HK-2 (cell line): Measurements from ENCODE around the gene DPYSL3.
A peak's percentile ranks its signal among the peaks of the same experiment; 100 is the strongest.

Source experiments
- DNase-seq: peaks from one replicate; pipeline ENCODE4 v3.0.0-alpha.2; 2018; ENCODE audit not compliant: unreplicated experiment

DPYSL3 gene

GRCh38 chr5:147512659-147513379 lies 3.0 kb upstream of the DPYSL3 start:
- no peak for DNase-seq

GRCh38 chr5:147510885-147511284 lies 1.0 kb upstream of the DPYSL3 start:
- DNase-seq = no peak

DNA sequence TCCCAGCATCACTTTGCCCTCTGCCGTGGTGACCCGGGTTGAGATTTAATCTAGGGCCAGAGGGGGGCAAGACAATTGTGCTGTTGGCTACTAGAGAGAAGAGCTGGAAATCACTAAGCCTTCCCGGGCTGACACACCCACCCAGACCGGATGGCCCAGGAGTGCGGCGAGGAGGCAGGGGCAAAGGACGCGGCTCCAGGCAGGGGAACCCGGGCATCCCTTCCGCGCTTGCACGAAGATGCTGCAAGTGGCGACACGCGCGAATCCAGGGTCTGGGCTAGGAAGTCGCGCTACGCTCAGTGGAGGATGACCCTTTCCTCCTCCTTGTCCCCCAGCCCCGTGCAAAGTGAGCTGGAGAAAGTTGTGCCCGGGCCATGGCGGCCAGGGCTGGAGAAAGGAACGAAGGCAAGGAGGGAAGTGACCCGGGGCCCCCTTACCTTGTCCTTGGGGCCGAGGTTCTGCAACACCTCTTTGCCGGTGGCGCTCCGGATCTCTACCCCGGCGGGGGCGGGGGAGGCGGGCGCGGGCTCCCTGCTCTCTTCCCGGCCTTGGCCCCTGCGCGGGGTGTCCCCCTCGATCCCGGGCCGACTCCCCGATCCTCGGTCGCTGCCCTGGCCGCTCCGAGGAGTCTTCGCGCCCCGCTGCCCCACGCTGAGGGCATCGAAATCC lies 693 bp downstream of the DPYSL3 start:
- DNase-seq = peak; percentile 33

GRCh38 chr5:147508711-147509040 lies 1.2 kb downstream of the DPYSL3 start:
- DNase-seq = no peak

DNA sequence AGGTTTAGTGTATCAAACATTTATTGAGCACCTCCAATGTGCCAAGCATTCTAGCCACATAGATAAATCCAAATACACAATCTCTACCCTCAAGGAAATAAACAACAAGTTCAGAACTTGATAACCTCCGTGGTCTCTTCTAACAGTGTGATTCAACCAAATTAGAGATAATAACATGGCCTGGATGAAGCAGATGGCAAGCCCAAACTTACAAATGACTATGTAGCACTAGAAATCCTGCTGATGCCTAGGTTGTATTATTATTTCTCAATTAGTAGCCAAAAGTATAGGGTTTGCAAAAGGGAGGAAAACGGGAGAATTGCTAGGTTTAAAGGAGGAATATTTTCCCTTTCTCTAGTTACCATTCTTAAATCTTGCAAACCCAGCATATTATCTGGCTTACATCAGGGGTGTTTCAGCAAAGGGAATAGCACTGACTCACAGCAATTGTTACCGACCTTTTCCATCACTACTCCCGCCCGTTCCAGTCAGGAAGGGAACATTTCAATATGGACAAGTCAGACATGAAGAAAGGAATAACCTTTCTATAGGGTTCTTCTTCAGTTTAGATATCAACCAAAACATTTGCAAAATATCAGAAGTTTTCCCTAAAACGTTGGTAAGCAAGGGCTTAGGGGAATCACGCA lies 2.3 kb downstream of the DPYSL3 start:
- no peak for DNase-seq

- no peak for DNase-seq
These were observed 5.3 kb downstream of the DPYSL3 start for GRCh38 chr5:147504535-147504934.

GRCh38 chr5:147504011-147504410 lies 5.9 kb downstream of the DPYSL3 start:
- no peak for DNase-seq

DNA sequence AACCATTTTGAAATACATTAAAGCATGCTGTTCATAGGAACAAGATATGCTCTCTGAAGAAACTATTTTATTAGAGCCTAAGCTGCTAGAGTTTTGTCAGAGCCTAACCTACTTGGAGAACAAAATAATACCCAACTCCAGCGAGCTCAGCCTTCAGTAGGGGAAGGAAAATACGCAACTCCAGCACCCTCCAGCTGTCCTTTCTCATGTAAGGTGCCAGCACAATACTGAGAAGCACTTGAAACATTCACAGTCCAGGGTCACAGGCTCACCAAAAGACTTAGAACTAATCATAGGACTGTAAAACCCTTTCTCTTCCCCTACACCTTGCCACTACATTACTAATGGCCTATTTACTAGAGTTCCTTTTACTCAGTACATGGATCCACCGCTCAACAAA lies 18.9 kb downstream of the DPYSL3 start:
- DNase-seq = no peak

GRCh38 chr5:147487031-147487750 lies 22.7 kb downstream of the DPYSL3 start:
- DNase-seq = no peak

GRCh38 chr5:147485814-147486213 lies 24.1 kb downstream of the DPYSL3 start:
- DNase-seq = no peak

GRCh38 chr5:147485046-147485445 lies 24.8 kb downstream of the DPYSL3 start:
- DNase-seq = no peak

GRCh38 chr5:147484708-147485020 lies 25.2 kb downstream of the DPYSL3 start:
- no peak for DNase-seq

DNA sequence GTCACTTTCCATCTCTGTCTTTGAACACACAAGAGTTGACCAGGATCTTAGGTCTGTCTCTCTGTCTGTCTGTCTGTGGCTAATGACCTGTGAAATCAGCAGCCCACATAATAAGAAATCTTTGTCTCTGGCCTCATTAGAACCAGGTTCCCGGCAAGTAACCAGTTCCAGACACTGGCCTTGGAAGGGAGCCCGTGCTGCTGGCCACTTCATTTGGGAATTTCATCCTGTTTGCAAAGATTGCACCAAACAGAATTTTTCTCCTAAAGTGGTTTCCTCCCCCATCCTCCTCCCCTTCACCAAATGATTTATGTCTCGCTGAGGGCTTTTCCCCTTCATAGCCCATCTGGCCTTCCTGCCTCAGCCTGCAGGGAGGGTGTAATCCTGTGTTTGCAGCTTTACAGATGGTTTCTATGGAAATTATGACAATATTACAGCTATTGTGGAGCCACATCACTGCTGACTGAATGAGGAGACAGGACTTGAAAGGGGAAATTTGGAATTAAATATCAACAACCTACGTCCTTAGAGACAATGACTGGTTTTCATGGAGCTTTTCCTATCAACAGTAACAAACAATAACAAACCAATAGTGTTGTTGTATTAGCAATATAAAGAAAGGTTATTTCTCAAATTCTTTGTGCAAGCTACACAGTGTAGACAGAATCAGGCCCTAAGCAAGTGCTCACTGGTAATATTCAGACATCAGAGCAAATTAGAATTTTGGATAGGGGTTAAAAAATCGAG lies 25.7 kb downstream of the DPYSL3 start:
- peak; percentile 10 for DNase-seq

DNA sequence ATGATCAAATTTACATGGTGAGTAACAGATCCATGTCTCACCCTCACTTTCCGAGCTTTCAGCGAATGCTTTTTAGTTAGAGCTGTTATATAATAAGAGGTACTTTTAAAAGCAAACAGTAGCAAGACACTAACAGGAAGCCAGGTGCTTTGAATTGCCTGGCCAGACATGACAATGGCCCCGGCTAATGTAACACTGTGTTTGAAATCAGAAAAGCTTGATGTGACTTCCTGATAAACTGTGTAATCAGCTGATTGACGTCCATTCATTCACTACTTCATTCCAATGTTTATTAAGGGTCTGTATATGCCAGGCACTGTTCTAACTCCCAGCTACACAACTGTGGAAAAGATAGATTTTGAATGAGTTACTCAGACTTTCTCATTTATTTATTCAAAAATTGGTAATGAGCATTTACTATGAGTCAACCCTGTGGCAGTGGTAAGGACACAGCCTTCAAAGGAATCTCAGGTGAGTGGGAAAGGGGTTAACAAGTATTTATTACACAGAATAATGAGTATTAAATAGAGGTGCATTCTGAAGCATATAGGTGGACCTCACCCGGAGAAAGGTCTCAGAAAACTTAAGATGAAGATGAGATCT lies 26.6 kb downstream of the DPYSL3 start:
- no peak for DNase-seq

GRCh38 chr5:147482706-147483180 lies 27.1 kb downstream of the DPYSL3 start:
- no peak for DNase-seq

GRCh38 chr5:147481874-147482705 lies 27.8 kb downstream of the DPYSL3 start:
- no peak for DNase-seq

- no peak for DNase-seq
These were observed 28.5 kb downstream of the DPYSL3 start for GRCh38 chr5:147481376-147481775.

- DNase-seq = no peak
These were observed 29.9 kb downstream of the DPYSL3 start for GRCh38 chr5:147479949-147480348.

DNA sequence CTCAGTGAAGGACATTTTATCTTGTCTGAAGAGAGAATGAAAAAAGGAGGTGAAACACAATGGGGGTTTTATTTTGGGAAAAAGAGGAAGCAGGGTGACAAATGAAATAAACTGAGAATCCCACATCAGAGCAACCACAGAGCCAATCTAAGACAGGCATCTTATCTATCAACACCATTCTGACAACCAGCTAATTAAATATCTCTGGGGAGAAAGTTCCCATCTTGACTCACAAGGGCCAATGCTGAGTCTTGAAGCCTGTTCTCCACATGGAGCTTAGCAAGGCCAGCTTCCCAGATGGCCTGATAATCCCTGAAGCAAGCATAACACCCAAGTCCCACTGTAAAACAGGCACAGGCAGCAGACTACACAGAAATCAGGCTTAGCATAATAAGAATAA lies 30.4 kb downstream of the DPYSL3 start:
- no peak for DNase-seq

DNA sequence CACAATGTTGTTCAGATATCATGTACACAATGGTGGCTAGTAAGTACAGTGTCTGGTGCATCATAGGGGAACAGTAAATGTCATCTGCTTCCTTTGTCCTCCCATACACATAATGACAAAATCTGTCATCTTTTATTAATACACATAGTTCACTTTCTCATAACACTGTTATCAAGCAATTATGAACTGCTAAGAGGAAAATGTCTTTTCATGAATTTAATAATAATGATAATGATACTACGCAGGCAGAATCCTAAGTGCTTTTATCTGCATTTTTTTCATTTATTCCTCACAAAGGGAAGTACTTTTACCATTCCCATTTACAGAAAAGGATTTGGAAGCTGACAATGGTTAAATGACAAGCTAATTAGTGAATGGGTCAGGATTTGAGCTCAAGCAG lies 35.7 kb downstream of the DPYSL3 start:
- DNase-seq = no peak
